GM12873 (cell line): ENCODE measurements around the gene RNU5D-1.

Source experiments
- TF ChIP-seq, protein P1 (sequence below): IDR thresholded peaks from 2 replicates; pipeline ENCODE4 v1.5.1; 2012; ENCODE audit warnings: low read depth, mild to moderate bottlenecking, moderate library complexity, low read length, control low read depth; ENCODE audit not compliant: insufficient read depth; ENCODE audit errors: missing control alignments

The RNU5D-1 gene

GRCh38 chr1:44701141-44701573 lies 29.8 kb downstream of the RNU5D-1 start:
- TF ChIP-seq, protein P1, sequence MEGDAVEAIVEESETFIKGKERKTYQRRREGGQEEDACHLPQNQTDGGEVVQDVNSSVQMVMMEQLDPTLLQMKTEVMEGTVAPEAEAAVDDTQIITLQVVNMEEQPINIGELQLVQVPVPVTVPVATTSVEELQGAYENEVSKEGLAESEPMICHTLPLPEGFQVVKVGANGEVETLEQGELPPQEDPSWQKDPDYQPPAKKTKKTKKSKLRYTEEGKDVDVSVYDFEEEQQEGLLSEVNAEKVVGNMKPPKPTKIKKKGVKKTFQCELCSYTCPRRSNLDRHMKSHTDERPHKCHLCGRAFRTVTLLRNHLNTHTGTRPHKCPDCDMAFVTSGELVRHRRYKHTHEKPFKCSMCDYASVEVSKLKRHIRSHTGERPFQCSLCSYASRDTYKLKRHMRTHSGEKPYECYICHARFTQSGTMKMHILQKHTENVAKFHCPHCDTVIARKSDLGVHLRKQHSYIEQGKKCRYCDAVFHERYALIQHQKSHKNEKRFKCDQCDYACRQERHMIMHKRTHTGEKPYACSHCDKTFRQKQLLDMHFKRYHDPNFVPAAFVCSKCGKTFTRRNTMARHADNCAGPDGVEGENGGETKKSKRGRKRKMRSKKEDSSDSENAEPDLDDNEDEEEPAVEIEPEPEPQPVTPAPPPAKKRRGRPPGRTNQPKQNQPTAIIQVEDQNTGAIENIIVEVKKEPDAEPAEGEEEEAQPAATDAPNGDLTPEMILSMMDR = no peak

GRCh38 chr1:44700573-44700972 lies 30.4 kb downstream of the RNU5D-1 start:
- TF ChIP-seq, protein P1 = no peak

DNA sequence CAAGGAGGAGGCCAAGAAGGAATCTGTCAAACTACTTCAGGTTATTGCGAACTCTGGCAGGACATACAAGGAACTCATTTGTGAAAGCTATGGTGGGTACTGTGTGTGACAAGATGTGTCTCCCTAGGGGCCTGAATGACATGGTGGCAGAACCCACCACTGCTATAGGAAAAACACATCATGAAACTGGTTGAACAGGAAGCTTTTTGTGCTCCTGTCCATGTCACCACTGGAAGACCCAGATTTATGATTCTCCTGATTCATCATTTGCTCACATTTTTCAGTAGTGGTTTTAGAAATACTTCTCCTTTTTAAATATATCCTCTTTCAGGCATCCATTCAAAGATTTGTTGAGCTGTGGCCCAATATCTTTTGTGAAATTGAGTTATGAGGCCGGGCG lies 32.8 kb downstream of the RNU5D-1 start:
- TF ChIP-seq, protein P1 = no peak

DNA sequence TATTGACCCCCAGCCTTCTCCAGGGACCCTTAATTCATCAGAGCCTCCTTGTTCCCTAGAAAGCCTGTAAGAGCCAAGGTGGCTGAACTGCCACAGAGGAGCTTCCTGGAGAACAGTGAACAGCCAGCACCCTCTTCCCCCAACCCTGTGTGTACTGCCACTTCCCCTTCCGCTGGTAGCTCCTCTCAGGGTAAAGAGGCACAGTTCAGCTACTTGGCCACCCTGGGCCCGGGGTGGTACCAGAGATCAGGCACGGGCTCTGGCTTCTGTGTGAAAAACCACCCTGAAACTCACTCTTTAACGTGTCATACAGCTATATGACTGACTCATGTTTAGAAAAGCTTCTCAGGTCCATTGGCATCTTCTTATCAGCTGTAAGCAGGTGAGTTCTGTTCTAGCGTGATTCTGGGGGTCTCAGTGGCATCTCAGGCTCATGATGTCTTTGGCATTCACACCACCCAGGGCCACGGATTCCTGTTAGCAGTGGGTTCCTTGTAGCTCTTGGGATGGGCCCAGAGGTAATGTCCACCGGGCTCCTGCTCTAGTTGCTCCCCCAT lies 34.1 kb downstream of the RNU5D-1 start:
- TF ChIP-seq, protein P1 = no peak

DNA sequence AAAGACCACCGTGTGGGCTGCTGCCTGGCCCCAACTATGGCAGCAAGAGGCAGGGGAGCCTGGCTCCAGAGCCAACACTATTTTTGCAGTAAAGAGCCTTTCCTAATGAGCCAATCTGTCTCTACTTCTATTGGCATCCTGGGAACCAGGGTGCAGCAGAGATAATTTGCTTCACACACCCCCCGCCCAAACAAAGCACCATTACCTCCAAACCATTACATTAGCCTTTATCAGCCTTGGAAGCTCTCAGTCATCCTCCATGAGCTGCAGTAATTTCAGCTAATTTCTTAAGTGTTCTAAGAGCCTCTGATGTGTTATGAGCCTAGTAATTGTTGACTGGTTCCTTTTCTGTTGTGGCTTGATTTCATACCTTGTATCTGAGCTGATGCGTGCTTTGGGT lies 34.9 kb downstream of the RNU5D-1 start:
- TF ChIP-seq, protein P1 = no peak

- TF ChIP-seq, protein P1 = no peak
Measured at GRCh38 chr1:44695671-44696070, 35.3 kb downstream of the RNU5D-1 start.

DNA sequence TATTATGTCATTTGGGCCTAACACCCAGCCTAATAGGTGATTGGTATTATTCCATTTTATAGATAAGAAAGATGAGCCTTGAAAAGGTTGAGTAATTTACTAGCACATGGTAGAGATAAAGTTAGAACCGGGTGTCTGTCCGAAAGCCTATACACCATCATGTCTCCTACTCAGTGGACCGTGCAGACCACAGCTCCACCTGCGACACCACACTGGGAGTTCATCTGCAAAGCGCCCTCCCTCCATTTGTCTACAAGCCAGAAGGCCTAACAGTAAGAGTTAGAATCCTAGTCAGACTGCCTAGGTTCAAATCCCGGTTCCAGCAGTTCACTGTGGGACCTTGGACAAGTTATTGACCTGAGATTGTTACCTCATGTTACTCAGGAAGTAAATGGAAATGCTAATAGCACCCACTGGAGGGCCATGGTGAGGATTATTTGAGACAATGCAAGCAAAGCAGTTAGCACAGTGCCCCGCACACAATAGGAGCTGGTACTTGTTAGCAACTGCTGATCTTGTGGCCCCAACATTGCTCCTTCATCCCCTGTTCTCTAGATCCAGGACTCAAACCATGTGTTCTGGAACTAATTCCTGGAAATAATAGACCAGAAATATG lies 36.0 kb downstream of the RNU5D-1 start:
- TF ChIP-seq, protein P1 = no peak
